Colonic mucosa (tissue), 4 donors: Measurements from ENCODE around the gene NAPA. TPM values are rescaled to one million over a fixed set of nuclear protein-coding genes. Genes with fewer than 3 reads are reported as not detected.
"Not testable (repeated sequence)": the region's sequence is repeated elsewhere in the genome, so short reads cannot be mapped to it uniquely, and the experiment has no call there.

Experiments
- DNase-seq: peaks from one replicate; pipeline ENCODE4 v3.0.0-alpha.2; 2020
- H3K27ac ChIP-seq: fragments of 200-600 bp; one replicate; pipeline ENCODE4 v1.8.0; 2021
- H3K27me3 ChIP-seq: fragments of 200-600 bp; one replicate; pipeline ENCODE4 v1.8.0; 2021
- H3K36me3 ChIP-seq: fragments of 200-600 bp; one replicate; pipeline ENCODE4 v1.8.0; 2021
- H3K4me1 ChIP-seq: fragments of 200-600 bp; one replicate; pipeline ENCODE4 v1.8.0; 2021; ENCODE audit warnings: mild to moderate bottlenecking
- H3K4me3 ChIP-seq: fragments of 200-600 bp; one replicate; pipeline ENCODE4 v1.8.0; 2021
- H3K9ac ChIP-seq, 2 donors: one replicate each; pipeline ENCODE4 v1.7.0; 2013; ENCODE audit warnings: control low read depth in 2 of 2, low read depth in 2 of 2, low read length in 2 of 2
- H3K9me3 ChIP-seq: fragments of 200-600 bp; one replicate; pipeline ENCODE4 v1.8.0; 2021
- intact Hi-C: fragments of 100-400 bp; cut with DNase I; formaldehyde crosslinking; loops from one replicate; pipeline ENCODE4 v1.14.1; 2022
- total RNA-seq, 2 donors: library from RNA; stranded (reverse); fragmentation: NEBNext Ultra II Directional in 1 of 2; extraction: Animal tissue kit (Norgen Biotek cat#: 25700) in 1 of 2; gene quantifications; one replicate each; pipeline ENCODE4 v1.2.1, GENCODE V29; 2021
- TF ChIP-seq, protein P1 (sequence below): fragments of 200-600 bp; IDR thresholded peaks from one replicate; pipeline ENCODE4 v1.8.0; 2022; ENCODE audit warnings: antibody characterized with exemption, mild to moderate bottlenecking
- donor health status: healthy.
- donor health status: DM: no; HTN: no; CAD: no.
- donor health status: DM: no; HTN: no; CAD: no.

NAPA gene
- total RNA-seq, 2 donors from 2014 or later = 111 to 115 TPM

DNA sequence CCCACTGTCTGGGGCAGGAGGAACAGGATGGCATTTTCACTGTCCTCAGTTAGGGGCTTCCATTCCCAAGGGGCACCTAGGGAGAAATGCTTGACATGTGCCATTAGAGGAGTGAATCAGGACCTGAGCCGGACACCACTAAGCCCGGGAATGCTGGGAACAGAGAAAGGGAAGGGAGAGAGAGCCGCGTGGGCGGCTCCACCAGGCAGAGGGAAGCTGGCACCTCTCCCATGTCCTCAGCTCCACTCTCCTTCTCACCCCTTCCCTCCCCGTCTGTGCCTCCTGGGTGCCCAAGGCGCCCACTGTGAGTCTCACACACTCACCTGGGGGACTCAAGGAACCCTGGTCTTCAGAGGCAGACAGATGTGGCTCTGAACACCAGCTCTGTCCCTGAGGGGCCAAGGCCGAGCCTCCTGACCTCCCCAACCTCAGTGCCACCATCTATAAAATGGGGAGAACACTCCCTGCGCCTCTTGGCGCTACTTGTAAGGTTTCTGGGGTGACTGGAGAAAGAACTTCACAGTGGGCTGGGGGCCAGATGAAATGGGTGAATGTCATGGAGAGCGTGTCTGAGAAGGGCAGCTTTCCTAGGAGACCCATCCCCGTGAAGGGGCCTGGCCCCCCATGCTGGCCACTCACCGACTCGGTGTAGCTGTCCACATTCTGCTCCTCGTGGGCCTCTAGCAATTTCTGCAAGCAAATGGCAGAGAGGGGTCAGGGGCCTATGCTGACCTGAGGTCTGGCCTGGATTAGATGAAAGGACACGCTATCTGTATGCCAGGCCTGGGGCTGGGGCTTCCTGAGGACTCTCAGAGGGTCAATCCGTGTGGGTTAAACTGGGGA lies 25.6 kb downstream of the NAPA start:
- H3K36me3 ChIP-seq = no peaks in the 10 kb centered on the region
- H3K4me3 ChIP-seq = no peak overlapping the region
- H3K9ac ChIP-seq = peak overlapping the region in 1 of 2 donors; percentile 17
- H3K4me1 ChIP-seq = no peaks in the 10 kb centered on the region
- intact Hi-C loops = no loop called here
- H3K27ac ChIP-seq = no peak overlapping the region
- no peaks in the 10 kb centered on the region for H3K9me3 ChIP-seq
- DNase-seq = no peak
- no peaks in the 10 kb centered on the region for H3K27me3 ChIP-seq
- TF ChIP-seq, protein P1, sequence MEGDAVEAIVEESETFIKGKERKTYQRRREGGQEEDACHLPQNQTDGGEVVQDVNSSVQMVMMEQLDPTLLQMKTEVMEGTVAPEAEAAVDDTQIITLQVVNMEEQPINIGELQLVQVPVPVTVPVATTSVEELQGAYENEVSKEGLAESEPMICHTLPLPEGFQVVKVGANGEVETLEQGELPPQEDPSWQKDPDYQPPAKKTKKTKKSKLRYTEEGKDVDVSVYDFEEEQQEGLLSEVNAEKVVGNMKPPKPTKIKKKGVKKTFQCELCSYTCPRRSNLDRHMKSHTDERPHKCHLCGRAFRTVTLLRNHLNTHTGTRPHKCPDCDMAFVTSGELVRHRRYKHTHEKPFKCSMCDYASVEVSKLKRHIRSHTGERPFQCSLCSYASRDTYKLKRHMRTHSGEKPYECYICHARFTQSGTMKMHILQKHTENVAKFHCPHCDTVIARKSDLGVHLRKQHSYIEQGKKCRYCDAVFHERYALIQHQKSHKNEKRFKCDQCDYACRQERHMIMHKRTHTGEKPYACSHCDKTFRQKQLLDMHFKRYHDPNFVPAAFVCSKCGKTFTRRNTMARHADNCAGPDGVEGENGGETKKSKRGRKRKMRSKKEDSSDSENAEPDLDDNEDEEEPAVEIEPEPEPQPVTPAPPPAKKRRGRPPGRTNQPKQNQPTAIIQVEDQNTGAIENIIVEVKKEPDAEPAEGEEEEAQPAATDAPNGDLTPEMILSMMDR = no peak

DNA sequence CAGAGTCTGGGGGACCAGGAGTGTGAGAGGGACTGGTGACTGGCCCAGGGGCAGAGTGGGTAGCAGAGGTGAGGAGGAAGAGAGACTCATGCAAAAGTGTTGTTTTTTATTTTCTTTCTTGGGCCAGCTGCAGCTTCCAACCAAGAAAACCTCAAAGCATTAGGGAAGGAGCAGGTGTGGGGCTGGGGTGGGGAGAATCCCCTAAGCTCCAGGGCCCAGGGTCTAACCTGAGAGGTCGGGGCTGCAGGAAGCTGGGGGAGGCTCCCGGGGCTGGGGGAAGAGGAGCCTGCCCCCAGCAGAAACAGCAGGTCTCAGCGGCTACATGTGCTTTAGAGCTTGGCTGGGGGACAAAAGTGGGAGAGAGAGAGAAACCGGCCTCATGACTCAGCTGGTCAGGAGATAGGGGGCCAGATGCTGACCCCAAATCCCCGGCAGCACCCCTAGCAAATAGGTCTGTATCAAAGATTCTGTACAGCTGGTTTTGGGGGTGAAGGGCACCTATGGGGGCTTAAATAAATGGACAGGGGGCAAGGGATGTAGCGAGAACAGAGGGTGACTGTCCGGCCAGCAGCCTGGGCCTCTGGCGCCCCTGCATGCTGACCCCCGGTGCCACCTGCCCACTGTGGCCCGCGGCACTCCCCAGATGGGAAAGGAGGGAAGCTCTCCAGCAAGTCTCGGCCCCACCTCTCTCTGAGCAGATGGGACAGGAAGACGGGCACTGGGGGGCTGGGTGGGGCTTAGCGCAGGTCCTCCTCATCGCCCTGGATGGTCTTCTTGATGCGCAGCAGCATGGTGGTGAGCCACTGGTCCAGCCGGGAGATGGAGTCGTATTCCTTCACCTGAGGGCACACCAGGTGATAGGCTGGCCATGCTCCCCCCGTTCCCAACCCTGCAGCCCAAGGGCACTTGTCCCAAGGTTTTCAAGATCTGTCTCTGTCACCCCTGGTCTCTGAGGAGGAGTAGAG lies 27.0 kb downstream of the NAPA start:
- Histone ChIP-seq H3K9me3 (no peaks in the 10 kb centered on the region), H3K36me3 (no peaks in the 10 kb centered on the region), H3K27ac (no peak overlapping the region), H3K4me1 (no peaks in the 10 kb centered on the region), H3K4me3 (no peak overlapping the region), H3K9ac (no peak overlapping the region), H3K27me3 (no peaks in the 10 kb centered on the region)
- TF ChIP-seq, protein P1 = no peak
- DNase-seq = no peak
- intact Hi-C loops = no loop called here

DNA sequence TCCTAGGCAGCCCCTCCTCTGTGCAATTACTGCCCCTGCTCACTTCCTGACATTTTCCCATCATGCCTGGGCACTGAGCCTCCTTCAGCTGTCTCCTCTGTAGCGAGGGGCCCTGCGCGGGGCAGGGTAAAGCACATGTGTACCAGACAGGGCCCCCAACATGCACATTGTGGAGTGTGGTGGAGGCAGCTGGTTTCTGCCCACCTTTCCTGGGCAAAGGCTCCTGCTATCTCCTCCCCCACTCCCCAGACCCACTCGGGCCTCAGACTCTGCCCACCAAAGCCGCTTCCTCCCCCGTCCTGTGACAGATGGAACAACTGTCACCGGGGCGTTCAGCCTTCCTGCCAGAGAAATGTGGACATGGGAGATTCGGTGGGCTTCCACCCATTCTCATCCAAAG lies 28.0 kb downstream of the NAPA start:
- no peak overlapping the region for H3K27ac ChIP-seq
- H3K27me3 ChIP-seq = no peaks in the 10 kb centered on the region
- H3K9ac ChIP-seq = no peak overlapping the region
- no peaks in the 10 kb centered on the region for H3K9me3 ChIP-seq
- H3K4me3 ChIP-seq = no peak overlapping the region
- TF ChIP-seq, protein P1 = no peak
- no peaks in the 10 kb centered on the region for H3K36me3 ChIP-seq
- intact Hi-C loops = no loop called here
- H3K4me1 ChIP-seq = no peaks in the 10 kb centered on the region
- no peak for DNase-seq

DNA sequence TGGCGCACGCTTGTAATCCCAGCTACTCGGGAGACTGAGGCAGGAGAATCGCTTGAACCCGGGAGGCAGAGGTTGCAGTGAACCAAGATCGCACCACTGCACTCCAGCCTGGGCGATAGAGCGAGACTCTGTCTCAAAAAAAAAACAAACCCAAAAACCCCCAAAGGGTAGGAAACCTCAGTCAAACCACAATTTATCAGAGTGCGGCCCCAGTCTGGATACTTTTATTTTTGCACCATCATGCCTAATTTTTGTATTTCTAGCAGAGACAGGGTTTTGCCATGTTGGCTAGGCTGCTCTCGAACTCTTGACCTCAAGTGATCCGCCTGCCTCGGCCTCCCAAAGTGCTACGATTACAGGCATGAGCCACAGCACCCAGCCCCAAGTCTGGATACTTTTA lies 28.6 kb downstream of the NAPA start:
- H3K9ac ChIP-seq, DNase-seq, H3K4me3 ChIP-seq, H3K4me1 ChIP-seq, H3K27me3 ChIP-seq, H3K9me3 ChIP-seq, H3K27ac ChIP-seq, H3K36me3 ChIP-seq, intact Hi-C loops: not testable (repeated sequence)

DNA sequence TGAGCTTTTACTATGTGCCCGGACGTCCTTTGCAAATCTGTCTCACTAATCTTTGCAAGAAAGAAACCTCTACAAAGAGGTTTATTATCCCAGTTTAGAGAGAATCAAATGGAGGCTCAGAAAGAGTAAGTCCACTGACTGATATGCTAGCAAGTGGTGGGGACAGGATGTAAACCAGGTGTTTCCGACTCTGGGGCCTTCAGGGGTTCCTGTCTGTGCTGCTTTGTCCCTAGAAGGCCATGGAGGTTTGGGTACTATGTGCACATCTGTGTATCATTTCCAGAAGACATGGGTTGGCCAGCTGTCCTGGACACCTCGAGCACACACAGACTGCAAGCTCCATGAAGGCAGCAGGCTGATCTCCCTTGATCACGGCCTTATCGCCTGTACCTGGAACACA lies 29.7 kb downstream of the NAPA start:
- H3K27ac ChIP-seq = peak overlapping the region; percentile 70
- H3K27me3 ChIP-seq = no peaks in the 10 kb centered on the region
- TF ChIP-seq, protein P1 = no peak
- no peaks in the 10 kb centered on the region for H3K9me3 ChIP-seq
- intact Hi-C loops = no loop called here
- H3K36me3 ChIP-seq = no peaks in the 10 kb centered on the region
- no peak overlapping the region for H3K9ac ChIP-seq
- no peaks in the 10 kb centered on the region for H3K4me1 ChIP-seq
- H3K4me3 ChIP-seq = no peak overlapping the region
- no peak for DNase-seq
